Transverse colon (tissue), 3 donors: ENCODE data around the gene PPP4R3B.

ENCODE experiments used
- POLR2A ChIP-seq: fragments of 450-650 bp; IDR thresholded peaks from one replicate; pipeline ENCODE4 v1.6.1; 2016; ENCODE audit warnings: antibody characterized with exemption, mild to moderate bottlenecking, moderate library complexity
- POLR2AphosphoS5 ChIP-seq, 3 donors: sonication (generic); formaldehyde crosslinking; IDR thresholded peaks; one replicate each; pipeline ENCODE4 v1.6.1; 2016; ENCODE audit warnings: antibody characterized with exemption in 3 of 3

GRCh38 chr2:55524884-55525437, 92.5 kb downstream of the PPP4R3B start:
- no peak for TF ChIP-seq POLR2A
- TF ChIP-seq POLR2AphosphoS5 (IDR thresholded peaks at IDR 0.05), result no peak
